ENCODE measurements around the gene MYO3B.

- TF ChIP-seq EZH2phosphoT487 (IDR thresholded peaks at IDR 0.05; ENCODE audit: borderline replicate concordance, low read depth) (no peak), USF2 (IDR thresholded peaks at IDR 0.05; ENCODE audit: borderline replicate concordance, low read depth, low read length) (no peak), GABPA (IDR thresholded peaks at IDR 0.05; ENCODE audit: low read depth) (no peak), SMC3 (IDR thresholded peaks at IDR 0.05; ENCODE audit: low read depth, low read length) (no peak), POLR2AphosphoS5 (IDR thresholded peaks at IDR 0.05; ENCODE audit: low read depth, low read length) (no peak), JUND (IDR thresholded peaks at IDR 0.05) (no peak), ZBTB33 (IDR thresholded peaks at IDR 0.05; ENCODE audit: borderline replicate concordance, low read depth) (no peak), TCF12 (IDR thresholded peaks at IDR 0.05) (no peak), EP300 (IDR thresholded peaks at IDR 0.05; ENCODE audit: borderline replicate concordance in 1 of 2, low read depth in 1 of 2, low read length in 1 of 2) (no peak)
- TF ChIP-seq, protein P1, sequence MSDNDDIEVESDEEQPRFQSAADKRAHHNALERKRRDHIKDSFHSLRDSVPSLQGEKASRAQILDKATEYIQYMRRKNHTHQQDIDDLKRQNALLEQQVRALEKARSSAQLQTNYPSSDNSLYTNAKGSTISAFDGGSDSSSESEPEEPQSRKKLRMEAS (IDR thresholded peaks at IDR 0.05; ENCODE audit: low read depth): no peak
- TF ChIP-seq, protein P2, sequence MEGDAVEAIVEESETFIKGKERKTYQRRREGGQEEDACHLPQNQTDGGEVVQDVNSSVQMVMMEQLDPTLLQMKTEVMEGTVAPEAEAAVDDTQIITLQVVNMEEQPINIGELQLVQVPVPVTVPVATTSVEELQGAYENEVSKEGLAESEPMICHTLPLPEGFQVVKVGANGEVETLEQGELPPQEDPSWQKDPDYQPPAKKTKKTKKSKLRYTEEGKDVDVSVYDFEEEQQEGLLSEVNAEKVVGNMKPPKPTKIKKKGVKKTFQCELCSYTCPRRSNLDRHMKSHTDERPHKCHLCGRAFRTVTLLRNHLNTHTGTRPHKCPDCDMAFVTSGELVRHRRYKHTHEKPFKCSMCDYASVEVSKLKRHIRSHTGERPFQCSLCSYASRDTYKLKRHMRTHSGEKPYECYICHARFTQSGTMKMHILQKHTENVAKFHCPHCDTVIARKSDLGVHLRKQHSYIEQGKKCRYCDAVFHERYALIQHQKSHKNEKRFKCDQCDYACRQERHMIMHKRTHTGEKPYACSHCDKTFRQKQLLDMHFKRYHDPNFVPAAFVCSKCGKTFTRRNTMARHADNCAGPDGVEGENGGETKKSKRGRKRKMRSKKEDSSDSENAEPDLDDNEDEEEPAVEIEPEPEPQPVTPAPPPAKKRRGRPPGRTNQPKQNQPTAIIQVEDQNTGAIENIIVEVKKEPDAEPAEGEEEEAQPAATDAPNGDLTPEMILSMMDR (IDR thresholded peaks at IDR 0.05): no peak
- TF ChIP-seq, protein P3, sequence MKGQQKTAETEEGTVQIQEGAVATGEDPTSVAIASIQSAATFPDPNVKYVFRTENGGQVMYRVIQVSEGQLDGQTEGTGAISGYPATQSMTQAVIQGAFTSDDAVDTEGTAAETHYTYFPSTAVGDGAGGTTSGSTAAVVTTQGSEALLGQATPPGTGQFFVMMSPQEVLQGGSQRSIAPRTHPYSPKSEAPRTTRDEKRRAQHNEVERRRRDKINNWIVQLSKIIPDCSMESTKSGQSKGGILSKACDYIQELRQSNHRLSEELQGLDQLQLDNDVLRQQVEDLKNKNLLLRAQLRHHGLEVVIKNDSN (IDR thresholded peaks at IDR 0.05; ENCODE audit: borderline replicate concordance, low read depth): no peak
Measured at GRCh38 chr2:170433448-170433847, 255.5 kb downstream of the MYO3B start.

All from SK-N-SH (cell line).